ENCODE data around the gene UCK1.
A peak's percentile ranks its signal among the peaks of the same experiment; 100 is the strongest.
"Not testable (repeated sequence)": the region's sequence is repeated elsewhere in the genome, so short reads cannot be mapped to it uniquely, and the experiment has no call there.

UCK1 gene

DNA sequence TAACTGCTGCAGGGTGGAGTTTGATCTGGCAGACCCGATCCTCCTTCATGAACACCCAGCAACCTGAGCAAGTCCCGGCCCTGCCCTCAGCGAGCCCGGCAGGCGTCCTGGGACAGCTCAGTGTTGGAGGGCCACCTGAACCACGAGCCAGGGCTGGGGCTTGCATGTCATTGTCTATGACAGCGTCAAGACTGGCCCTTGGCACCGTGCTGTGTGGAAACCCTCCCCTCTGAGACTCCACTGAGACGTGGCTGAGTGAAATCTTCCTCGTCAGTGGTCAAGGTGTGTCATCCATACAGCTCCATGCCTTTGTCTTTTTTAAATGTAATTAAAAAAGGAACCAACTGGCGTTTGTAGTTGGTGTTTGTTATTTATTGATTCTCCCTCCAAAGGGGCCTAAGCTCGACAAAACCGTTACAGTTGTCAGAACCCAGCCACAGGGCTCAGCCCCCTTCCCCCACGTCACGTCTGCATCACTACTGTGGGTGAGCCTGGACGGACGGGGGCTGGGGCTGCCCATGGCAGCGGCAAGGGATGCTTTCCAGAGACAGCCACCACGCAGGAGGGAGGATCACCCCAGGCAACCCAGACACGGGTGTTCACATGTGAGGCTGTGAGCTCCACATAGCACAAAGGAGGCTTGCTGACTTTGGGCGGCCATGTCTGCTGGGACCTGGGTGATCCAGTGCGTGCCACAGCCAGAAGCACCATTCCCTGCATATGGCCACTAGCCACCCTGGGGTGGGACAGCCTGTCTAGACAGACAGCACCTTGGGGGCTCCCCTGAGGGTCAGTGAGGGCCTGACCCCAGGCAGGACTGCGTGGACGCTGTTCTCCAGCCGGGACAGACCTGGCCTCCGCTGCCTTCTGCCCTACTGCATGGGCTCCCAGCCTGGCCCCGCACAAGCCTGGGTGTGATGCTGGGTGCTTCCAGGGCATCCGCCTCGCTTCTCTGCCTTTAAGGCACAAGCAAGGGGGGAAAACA lies 7.3 kb downstream of the UCK1 start:
- no peak for DNase-seq

DNA sequence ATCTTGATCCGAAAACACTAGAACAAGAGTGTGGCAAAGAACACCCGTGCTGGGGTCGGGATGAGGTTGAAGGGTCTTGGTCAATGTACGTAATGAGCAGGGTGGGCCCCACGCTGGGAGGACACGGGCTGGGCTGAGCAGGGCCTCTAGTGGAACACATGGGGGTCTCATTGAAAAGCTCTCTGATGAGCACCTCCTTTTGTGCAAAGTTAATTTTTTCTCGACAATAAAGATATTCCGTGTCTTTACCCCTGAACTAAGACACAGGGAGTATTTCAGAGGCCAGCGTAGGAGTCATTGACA lies 8.0 kb downstream of the UCK1 start:
- no peak for DNase-seq

DNA sequence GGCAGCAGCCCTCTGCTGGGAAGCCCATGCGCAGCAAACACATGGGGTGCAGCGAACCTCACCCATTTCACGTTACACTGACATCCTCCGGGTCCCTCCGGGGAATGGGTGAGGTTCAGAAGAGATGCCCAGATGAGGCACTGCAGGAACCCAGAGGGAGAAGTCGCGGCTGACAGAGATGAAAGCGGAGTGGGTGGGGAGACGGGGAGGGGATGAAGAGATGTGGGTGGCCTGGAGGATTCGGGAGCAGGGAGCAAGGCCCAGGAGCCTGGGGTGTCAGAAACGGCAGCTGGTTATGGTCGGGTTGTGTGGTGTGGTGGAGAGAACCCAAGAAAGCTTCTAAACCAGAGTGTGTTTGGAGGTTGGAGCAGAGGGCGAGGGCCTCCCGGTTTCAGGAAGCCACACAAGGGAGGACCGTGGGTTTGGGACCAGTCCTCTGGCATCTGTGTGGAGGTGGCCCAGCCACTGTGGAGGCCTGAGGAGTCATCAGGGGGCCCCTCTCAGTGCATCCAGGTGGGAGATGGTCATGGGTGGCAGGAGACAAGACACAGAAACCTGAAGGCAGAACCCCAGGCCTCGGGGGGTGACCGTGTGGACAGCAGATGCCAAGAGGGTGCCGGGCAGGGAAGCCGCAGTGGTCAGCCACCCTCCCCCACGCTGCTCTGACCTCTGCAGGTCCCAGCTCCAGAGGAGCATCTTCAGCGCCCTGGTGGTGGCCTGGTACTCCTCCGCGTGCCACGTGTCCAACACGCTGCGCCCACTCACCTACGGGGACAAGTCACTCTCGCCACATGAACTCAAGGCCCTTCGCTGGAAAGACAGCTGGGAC lies 8.6 kb downstream of the UCK1 start:
- DNase-seq = no peak

DNA sequence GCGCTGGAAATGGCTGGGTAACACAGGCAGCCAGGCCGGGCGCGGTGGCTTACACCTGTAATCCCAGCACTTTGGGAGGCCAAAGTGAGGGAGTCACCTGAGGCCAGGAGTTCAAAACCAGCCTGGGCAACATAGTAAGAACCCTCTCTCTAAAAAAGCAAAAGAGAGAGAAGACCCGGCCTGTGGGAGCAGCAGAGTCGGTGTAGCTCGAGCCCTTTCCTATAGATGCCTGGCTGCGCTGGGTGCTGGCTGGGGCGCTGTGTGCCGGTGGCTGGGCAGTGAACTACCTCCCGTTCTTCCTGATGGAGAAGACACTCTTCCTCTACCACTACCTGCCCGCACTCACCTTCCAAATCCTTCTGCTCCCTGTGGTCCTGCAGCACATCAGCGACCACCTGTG lies 9.2 kb downstream of the UCK1 start:
- DNase-seq = no peak

DNA sequence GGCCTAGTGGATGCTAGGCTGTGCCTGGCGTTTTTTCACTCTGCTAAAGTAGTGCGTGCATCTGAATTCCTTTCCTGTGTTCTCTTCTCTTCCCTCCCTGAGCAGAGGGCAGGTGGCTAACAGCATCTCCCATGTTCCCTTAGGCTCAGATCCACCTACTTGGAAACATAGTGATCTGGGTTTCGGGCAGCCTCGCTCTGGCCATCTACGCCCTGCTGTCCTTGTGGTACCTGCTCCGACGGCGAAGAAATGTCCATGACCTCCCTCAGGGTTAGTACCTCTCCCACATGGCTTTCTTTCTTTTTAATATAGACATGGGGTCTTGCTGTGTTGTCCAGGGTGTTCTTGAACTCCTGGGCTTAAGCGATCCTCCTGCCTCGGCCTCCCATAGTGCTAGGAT lies 9.9 kb downstream of the UCK1 start:
- DNase-seq = no peak

DNA sequence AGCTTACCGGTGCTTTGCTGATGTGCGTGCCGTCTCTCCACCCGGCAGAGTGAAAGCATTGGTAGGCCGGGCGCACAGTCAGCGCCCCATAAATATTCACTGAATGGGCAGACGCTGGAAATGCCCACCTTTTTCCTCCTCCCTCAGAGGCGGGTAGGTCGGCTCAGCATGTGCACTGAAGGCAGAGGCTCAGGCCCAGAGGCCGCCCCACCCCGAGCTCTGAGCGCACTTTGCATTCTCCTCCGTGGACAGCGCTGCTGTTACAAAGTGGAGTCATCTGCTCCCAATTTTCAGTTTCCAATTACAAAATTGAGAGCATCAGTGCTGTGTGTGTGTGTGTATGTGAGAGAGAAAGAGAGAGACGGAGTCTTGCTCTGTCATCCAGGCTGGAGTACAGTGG lies 10.6 kb downstream of the UCK1 start:
- no peak for DNase-seq

DNA sequence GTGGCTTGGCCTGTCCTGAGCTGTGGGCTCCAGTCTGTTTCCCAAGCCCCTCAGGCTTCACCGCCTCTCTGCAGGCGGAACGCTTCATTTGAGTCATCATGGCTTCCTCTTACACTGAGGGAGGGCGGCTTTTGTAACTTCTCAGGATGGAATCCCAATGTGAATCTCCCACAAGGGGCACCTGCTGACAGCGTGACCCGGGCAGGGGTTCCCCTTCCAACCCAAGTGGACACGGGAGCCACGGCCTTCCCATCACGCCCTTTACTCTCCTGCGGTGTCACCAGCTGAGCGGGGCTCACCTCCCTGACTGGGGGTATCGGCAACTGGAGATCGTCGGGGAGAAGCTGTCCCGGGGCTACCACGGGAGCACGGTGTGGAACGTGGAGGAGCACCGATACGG lies 12.5 kb downstream of the UCK1 start:
- DNase-seq = no peak

DNA sequence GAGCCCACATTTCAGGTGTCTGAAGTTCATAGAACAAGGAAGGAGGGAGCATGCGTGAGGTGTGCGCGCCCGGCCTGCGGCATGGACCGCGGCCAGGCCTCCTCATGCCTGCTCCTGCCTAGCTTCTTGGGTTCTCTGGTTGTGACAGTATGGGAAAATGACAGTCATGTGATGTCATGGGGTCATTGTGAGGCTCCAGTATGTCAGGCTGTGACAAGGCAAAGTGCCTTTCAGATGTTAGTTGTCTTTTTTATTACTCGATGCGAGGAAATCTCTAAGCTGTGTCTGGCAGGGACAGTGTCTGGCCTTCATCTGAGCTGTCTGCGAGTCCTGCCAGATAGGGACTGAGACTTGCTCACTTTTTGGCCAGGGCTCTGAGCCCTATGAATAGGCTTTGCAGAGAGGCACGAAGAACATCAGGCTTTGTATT lies 13.3 kb downstream of the UCK1 start:
- no peak for DNase-seq

DNA sequence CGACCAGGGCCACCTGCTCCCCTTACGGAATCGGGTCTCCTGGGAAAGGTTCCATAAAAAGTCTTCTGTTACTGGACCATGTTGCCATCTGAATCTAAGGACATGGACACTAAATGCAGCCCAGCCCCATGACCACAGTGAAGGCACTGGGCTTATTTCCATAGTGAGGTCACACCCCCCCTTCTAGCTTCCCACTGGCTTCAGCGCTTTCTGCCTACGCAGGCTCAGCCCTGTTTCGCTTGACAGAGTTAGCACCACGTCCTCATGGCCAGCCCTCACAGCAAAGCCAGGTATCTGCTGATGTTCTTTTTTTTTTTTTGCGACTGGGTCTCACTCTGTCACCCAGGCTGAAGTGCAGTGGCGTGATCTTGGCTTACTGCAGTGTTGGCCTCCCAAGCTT lies 14.1 kb downstream of the UCK1 start:
- DNase-seq = no peak

DNA sequence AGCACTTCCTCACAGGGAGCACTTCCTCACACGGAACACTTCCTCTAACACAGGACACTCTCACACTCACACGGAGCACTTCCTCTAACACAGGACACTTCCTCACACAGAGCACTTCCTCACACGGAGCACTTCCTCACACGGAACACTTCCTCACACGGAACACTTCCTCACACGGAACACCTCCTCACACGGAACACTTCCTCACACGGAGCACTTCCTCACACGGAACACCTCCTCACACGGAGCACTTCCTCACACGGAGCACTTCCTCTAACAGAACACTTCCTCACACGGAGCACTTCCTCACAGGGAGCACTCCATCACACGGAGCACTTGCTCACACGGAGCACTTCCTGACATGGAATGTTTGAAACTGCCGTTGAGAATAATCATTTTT lies 15.0 kb downstream of the UCK1 start:
- no peak for DNase-seq

DNA sequence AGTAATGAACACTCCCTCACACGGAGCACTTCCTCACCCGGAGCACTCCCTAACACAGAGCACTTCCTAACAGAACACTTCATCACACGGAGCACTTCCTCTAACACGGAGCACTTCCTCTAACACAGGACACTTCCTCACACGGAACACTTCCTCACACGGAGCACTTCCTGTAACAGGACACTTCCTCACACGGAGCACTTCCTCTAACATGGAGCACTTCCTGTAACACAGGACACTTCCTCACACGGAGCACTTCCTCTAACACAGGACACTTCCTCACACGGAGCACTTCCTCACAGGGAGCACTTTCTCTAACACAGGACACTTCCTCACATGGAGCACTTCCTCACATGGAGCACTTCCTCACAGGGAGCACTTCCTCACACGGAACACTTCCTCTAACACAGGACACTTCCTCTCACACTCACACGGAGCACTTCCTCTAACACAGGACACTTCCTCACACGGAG lies 15.5 kb downstream of the UCK1 start:
- DNase-seq = not testable (repeated sequence)

DNA sequence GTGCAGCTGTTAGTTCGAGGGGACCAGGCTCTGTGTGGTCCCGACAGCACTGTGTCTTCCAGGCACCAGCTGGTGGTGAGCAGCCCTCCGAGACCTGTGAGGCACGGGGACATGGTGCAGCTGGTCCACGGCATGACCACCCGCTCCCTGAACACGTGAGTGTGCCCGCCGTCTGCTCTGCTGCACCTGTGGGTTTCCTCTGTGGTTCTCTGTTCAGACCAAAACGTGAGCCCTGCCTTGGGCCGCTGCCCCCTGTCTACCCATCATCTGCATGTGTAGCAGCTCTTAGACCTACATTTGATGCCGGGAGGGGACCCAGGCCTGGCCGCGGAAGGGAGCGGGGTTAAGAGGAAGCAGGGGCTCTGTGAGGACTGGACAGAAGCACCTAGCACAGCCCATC lies 17.9 kb downstream of the UCK1 start:
- no peak for DNase-seq

DNA sequence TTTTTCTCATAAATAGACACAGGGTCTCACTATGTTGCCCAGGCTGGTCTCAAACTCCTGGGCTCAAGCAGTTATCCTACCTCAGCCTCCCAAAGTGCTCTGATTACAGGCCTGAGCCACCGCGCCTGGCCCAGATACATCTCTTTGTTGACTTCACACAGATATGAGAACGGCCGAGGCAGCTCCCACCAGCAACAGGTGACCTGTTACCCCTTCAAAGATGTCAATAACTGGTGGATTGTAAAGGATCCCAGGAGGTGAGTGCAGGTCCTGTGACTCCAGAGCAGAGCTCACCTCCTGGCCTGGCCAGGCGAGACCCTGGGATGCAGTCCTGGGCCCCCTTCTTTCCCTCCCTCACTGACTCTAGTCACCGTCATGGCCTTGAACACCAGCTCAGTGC lies 19.2 kb downstream of the UCK1 start:
- no peak for DNase-seq

DNA sequence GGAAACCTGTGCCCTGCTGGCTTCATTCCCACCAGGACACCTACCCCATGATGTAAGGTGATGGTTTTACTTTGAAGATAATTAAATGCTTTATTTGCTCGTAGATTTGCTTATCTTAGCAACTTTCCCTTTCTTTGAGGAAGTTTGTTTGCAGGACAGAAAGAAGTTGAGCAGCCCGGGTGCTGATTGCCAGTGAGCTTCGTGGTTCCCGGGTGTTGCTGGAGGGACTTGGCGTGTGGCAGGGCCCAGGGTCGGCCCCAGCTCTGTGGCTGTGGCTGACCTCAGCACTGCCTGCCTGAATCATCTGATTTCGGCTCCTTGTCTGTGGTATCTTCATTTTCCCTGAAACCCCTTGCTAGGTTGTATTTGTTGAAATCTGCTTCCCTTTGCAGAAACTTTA lies 19.6 kb downstream of the UCK1 start:
- no peak for DNase-seq

DNA sequence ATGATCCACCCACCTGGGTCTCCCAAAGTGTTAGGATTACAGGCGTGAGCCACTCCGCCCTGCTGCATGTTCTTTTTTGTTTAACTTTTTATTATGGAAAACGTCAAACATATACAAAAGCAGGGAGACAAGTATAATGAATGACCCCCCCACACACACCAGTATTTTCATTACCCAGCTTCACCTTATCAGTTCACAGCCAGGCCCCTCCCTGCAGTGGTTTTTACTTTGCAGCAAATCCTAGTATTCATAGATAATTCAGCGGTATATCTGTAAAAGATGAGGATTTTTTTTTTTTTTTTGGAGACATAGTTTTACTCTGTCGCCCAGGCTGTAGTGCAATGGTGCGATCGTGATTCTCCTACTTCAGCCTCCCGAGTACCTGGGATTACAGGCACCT lies 26.1 kb downstream of the UCK1 start:
- DNase-seq = no peak

DNA sequence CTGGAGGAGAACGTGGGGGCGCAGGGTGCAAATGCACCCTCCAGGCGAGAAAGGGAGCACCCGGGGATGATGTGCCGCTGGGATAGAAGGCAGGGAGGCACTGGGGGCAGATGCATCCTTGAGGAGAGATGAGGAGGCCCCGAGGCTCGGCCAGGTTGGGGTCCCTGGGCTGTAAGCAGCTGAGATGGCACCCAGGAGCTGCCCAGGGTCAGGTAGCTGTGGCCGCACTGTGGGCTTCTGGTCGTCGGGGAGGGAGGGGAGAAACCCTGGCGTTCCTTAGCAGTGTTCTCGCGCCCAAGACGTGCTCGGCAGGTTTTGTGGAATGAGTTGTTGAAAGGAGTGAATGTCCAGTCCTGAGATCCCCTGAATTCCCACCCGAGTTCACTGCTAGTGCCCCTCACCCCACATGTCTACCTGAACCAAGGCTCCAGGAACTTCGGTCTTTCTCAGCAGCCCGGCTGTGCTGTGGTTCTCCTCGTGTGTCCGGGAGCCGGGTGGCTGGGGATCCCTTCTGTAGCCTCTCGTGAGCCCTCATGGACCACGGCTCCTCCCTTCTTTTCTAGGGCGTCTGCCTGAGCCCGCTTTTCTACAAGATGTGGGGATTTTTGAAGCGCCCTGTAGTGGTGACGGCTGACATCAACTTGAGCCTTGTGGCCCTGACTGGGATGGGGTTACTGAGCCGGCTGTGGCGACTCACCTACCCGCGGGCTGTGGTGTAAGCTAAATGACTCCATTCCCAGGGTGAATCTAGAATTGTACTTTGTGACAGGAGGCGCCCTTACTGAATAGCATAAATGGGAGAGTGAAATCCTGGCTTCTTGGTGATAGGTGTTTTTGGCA lies 27.2 kb downstream of the UCK1 start:
- peak; percentile 46 to 47 for DNase-seq

DNA sequence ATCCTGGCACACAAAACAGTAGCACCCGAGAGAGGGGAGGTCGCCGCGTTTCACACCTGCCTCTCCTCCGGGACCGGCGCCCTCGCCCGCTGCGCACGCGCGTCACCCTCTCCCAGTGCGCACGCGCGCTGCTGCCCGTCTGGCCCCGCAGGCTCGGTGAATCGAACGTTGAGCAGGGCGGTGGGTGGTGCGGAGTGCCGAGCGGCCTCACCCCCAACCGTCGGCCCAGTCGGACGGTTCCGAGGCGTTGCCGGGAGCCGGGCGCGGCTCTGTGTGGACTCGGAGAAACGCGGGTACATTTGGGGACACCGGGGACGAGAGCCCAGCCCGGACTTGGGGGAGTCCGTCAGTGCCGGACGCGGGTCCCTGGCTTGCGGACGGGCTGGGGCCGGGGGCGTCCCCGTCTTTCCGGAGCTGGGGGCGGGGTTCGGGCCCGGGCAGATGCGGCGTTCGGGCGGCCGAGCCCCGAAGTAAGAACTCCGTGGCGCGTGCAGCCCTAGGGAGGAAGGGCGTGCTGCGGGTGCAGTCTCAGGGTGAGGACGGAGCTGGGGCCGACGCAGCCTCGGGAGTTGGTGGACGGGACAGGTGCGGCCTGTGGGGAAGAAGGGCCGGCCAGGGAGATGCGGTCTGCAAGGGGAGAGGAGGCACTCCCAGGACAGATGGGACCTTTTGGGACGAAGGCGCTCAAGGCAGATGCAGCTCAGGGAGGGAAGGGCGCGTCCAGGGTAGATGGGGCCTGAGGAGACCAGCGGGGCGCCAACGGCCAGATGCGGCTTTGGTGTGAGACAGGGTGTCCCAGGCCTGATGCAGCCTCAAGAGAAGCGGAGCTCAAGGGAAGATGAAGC lies 28.1 kb downstream of the UCK1 start, which contains the start of gene POMT1:
Gene POMT1 (plus strand): TSS at position 138 of the 845 bp plus-strand sequence. CDS start 1,301 bp downstream, outside the sequence.
- DNase-seq = peak; percentile 60 to 77

DNA sequence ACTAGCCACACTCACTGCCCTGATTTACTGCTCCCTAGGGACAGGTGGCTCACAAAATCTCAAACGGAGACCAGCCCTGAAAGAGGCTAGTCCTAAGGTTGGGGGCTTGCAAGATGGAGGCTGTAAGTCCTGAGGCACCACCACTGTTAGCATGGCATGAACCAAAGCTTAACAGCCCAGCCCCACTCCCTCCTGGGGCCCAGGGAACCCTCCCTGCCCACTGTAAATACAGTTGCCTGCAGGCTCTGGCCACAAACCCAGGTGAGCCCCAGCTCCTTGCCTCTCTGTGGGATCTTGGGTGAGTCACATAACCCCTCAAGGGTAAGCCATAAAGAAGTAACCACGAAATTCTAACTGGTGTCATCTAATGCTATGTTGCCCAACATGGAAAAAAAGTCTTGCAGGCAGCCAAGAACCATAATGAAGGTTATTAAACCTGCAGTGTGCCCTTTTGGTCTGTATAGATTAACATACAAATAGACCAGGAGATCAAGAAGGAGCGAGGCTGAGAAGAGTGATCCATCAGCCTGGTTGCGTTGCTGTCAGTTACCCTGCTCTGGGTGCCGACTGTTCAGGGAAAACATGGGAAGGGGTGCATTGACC lies 30.0 kb downstream of the UCK1 start:
- DNase-seq = peak; percentile 4 to 25

DNA sequence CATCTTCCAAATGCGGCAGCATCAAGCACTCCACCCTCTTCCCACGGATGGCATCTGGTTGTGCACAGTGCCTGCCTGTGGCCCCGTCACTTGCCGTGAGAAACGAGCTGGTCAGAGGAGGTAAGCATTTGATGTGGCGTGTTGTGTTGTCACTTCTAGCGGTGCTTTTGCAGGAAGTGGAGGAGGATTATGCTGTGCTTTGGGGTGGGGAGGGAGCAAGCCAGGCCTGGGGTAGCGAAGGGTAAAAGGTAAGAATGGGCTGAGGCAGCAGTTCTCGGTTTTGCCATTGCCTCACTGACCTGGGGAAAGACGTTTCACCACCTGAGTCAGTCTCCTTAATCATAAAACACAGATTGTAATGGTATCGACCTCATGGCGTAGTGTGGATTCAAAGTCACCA lies 30.7 kb downstream of the UCK1 start:
- no peak for DNase-seq

DNA sequence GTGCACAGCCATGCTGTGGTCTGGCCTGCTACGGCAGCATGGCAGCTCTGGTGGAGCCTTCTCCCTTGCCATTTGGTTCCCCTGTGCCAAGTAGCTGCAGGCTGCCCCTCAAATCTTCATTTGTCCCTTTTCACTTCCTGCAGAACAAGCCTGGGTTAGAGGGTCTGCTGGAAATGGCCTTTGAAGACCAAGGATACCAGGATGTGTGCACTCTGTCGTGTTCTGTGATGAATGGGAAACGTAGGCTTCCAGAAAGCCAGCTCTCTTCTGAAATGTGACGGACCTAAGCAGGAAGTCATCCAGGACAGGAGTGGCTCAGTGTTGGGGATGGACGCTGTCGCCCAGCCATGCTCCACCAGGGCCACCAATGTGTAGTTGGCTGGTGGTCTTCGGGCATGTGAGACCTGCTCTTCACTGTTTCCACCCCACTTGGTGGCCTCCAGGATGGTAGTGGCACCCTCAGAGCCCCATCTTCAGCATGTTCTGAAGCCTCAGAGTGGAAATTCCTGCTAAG lies 31.8 kb downstream of the UCK1 start:
- no peak for DNase-seq

DNA sequence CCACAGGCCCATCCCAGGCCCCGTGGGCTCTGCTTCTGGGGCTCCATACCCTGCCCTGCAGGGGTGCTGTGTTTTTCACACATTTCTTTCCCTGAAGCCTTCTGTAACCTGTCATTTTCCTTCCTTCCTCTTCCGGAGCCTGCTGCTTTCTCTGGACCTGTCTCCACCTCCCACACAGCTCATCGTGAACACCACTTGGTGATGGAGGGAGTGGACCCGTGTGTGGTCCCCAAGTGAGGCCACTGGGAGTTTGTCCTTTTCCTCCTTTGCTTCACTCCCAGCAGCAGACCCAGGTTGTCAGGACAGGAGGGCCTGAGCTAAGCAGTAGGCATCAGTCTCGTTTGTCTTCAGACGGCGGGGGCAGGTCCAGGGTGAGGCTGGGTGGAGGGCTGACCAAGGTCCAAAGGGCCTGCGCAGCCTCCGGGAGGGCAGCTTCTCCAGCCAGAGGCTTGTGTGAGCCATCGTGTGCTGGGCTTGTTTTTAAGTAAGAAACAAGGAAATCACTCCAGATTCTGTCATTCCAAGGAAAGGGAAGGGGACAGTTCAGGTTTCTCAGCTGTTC lies 34.1 kb downstream of the UCK1 start:
- no peak for DNase-seq

All from Kasumi-1 (cell line).